ENCODE measurements around the gene IFT25. TPM values are rescaled to one million over a fixed set of nuclear protein-coding genes. Genes with fewer than 3 reads are reported as not detected.

Gene IFT25
- total RNA-seq, 1 experiment from 2014 or later: 61.5 TPM

- no peak overlapping the region for H3K4me3 ChIP-seq
- no peak overlapping the region for H3K27ac ChIP-seq
- H3K4me1 ChIP-seq (replicated peaks): peaks cover 14% of the 10 kb centered on the region
- H3K27me3 ChIP-seq (replicated peaks): no peaks in the 10 kb centered on the region
- H3K9me3 ChIP-seq (replicated peaks): no peaks in the 10 kb centered on the region
- no peak for DNase-seq (ENCODE audit: low read depth in 1 of 2, low spot score in 2 of 2)
- peaks cover 58% of the 10 kb centered on the region for H3K36me3 ChIP-seq
Observed at GRCh38 chr1:53948291-53948690, 2.8 kb upstream of the IFT25 start.

GRCh38 chr1:53947172-53947907, 1.8 kb upstream of the IFT25 start:
- H3K4me3 ChIP-seq: peak overlapping the region; percentile 86
- peaks cover 51% of the 10 kb centered on the region for H3K36me3 ChIP-seq
- H3K9me3 ChIP-seq (replicated peaks): no peaks in the 10 kb centered on the region
- H3K4me1 ChIP-seq (replicated peaks): peaks cover 14% of the 10 kb centered on the region
- H3K27ac ChIP-seq: no peak overlapping the region
- no peaks in the 10 kb centered on the region for H3K27me3 ChIP-seq (replicated peaks)
- no peak for DNase-seq (ENCODE audit: low read depth in 1 of 2, low spot score in 2 of 2)

GRCh38 chr1:53946252-53947171, 1.0 kb upstream of the IFT25 start, which contains the start of gene LRRC42:
Gene LRRC42, plus strand, starts transcription at chr1:53946350. Its CDS starts 5,650 bp downstream, at chr1:53952000.
- no peak for DNase-seq (ENCODE audit: low read depth in 1 of 2, low spot score in 2 of 2)
- Histone ChIP-seq H3K27ac (peak within 1 kb of the TSS; percentile 68), H3K9me3 (replicated peaks) (no peaks in the 10 kb centered on the region), H3K4me3 (peak within 1 kb of the TSS; percentile 86), H3K36me3 (peaks cover 42% of the 10 kb centered on the region), H3K4me1 (replicated peaks) (peaks cover 14% of the 10 kb centered on the region), H3K27me3 (replicated peaks) (no peaks in the 10 kb centered on the region)

DNA sequence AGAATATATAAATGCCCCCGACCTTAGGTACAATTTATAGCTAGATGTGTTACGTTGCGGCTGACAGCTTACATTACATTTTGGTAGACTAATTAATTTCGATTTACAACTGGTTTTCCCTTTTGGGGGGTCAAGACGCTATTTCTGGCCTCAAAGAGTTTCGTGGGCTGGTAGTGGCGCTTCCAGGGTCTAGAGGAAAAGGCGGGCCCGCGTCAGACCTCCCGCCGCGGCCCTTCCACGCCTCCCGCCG, 391 bp downstream of the IFT25 start:
- Histone ChIP-seq H3K4me1 (replicated peaks) (peaks cover 14% of the 10 kb centered on the region), H3K4me3 (peak overlapping the region; percentile 86), H3K27me3 (replicated peaks) (no peaks in the 10 kb centered on the region), H3K36me3 (peaks cover 36% of the 10 kb centered on the region), H3K9me3 (replicated peaks) (no peaks in the 10 kb centered on the region), H3K27ac (peak overlapping the region; percentile 62)
- DNase-seq (ENCODE audit: low read depth in 1 of 2, low spot score in 2 of 2): no peak

GRCh38 chr1:53944469-53945182, 873 bp downstream of the IFT25 start:
- H3K9me3 ChIP-seq (replicated peaks): no peaks in the 10 kb centered on the region
- DNase-seq (ENCODE audit: low read depth in 1 of 2, low spot score in 2 of 2): no peak
- H3K4me1 ChIP-seq (replicated peaks): peaks cover 14% of the 10 kb centered on the region
- peak overlapping the region; percentile 62 for H3K27ac ChIP-seq
- peaks cover 35% of the 10 kb centered on the region for H3K36me3 ChIP-seq
- H3K27me3 ChIP-seq (replicated peaks): no peaks in the 10 kb centered on the region
- peak overlapping the region; percentile 86 for H3K4me3 ChIP-seq

- Histone ChIP-seq H3K9me3 (replicated peaks) (no peaks in the 10 kb centered on the region), H3K4me3 (no peak overlapping the region), H3K4me1 (replicated peaks) (peaks cover 15% of the 10 kb centered on the region), H3K36me3 (peaks cover 30% of the 10 kb centered on the region), H3K27ac (no peak overlapping the region), H3K27me3 (replicated peaks) (no peaks in the 10 kb centered on the region)
- no peak for DNase-seq (ENCODE audit: low read depth in 1 of 2, low spot score in 2 of 2)
Observed at GRCh38 chr1:53943490-53944043, 1.9 kb downstream of the IFT25 start.

- peaks cover 20% of the 10 kb centered on the region for H3K4me1 ChIP-seq (replicated peaks)
- no peak for DNase-seq (ENCODE audit: low read depth in 1 of 2, low spot score in 2 of 2)
- no peaks in the 10 kb centered on the region for H3K27me3 ChIP-seq (replicated peaks)
- H3K36me3 ChIP-seq: peaks cover 25% of the 10 kb centered on the region
- no peak overlapping the region for H3K4me3 ChIP-seq
- H3K27ac ChIP-seq: no peak overlapping the region
- H3K9me3 ChIP-seq (replicated peaks): no peaks in the 10 kb centered on the region
Observed at GRCh38 chr1:53943090-53943489, 2.4 kb downstream of the IFT25 start.

DNA sequence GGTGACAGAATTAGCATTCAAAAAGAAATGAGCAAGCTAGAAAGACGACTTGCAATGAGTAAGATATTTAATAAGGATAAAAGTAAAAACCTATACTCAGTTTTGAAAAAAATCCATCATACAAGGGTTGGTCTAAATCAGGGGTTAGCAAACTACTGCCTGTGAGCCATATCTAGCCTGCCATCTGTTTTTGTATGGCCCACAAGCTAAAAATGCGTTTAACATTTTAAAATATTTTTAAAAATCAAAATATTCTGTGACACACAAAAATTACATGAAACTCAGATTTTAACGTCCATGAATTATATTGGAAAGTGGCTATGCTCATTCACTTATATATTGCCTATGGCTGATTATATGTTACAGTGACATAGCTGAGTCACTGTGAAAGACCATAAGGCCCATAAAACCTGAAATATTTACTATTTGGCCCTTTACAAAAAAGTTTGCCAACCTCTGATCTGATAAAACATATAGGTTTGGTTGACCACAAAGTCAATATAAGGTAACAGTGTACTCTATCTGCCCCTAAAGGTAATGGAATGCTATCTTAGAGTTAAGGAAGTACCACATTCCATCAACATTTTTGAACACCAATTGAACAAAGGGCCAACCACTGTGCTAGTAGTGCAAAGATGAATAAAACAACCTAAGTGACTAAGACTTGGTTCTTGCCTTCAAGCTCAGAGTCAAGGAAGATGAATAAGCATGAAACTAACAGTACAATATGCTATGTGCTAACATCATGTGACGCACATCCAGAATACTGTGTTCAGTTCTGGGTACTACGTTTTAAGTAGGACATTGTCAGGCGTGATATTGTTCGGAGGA, 3.2 kb downstream of the IFT25 start:
- H3K36me3 ChIP-seq: peaks cover 27% of the 10 kb centered on the region
- H3K27me3 ChIP-seq (replicated peaks): no peaks in the 10 kb centered on the region
- peaks cover 19% of the 10 kb centered on the region for H3K4me1 ChIP-seq (replicated peaks)
- no peak overlapping the region for H3K27ac ChIP-seq
- H3K9me3 ChIP-seq (replicated peaks): no peaks in the 10 kb centered on the region
- H3K4me3 ChIP-seq: no peak overlapping the region
- DNase-seq (ENCODE audit: low read depth in 1 of 2, low spot score in 2 of 2): no peak

DNA sequence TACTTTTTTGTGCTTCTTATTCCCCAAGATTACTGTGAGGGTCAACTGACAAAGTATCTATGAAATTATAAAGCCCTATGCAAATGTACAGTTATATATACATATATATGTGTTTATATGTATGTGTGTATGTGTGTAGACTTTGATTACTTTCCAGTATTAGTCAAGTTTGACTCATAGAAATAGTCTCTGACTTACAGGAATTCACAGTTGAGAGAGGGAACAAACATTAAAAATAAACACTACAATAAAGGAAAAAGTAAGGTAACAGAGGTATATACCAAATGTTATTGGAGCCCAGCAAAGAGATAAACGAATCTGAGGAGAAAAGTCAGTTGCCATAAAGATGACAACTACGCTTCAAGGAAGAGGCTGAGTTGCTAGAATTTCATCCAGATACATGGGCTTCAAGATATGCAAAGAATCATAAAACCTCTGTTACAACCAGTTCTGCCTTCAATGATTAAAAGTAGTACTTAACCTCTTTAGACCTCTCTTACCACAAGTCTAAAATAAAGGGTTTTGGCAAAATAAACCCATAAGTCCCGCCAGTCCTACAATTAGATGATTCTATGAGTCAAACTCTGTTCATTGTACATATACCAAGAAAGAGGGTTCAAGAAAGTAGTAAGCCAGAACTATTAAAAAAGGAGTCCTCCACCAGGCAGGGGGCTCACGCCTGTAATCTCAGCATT, 7.2 kb downstream of the IFT25 start:
- Histone ChIP-seq H3K27me3 (replicated peaks) (no peaks in the 10 kb centered on the region), H3K27ac (no peak overlapping the region), H3K36me3 (peaks cover 49% of the 10 kb centered on the region), H3K4me1 (replicated peaks) (peaks cover 7% of the 10 kb centered on the region), H3K9me3 (replicated peaks) (peaks cover 17% of the 10 kb centered on the region), H3K4me3 (no peak overlapping the region)
- DNase-seq (ENCODE audit: low read depth in 1 of 2, low spot score in 2 of 2): no peak

GRCh38 chr1:53936430-53936829, 9.1 kb downstream of the IFT25 start:
- Histone ChIP-seq H3K27me3 (replicated peaks) (no peaks in the 10 kb centered on the region), H3K9me3 (replicated peaks) (peaks cover 19% of the 10 kb centered on the region), H3K4me3 (no peak overlapping the region)

DNA sequence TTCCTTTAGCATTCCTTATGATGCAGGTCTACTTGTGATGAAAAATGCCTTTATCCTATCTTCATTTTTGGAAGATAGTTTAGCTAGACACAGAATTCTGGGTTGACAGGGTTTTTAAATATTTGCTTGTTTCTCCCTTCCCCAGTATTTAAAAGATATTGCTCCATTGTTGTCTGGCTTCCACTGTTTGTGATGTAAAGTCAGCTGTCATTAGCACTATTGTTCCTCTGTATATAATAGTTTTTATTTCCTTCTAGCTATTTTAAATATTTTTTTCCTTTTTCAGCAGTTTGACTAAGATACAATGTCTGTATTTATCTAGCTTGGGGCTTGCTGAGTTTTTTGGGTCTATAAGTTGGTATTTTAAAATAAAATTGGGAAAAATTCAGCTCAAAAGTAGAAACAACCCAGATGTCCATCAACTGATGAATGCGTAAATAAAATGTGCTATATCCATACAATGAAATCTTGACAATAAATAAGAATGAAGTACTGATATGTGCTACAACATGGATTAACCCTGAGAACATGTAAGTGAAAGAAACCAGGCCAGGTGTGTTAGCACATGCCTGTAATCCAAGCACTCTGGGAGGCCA, 11.2 kb downstream of the IFT25 start:
- H3K27ac ChIP-seq: no peak overlapping the region
- H3K36me3 ChIP-seq: peaks cover 70% of the 10 kb centered on the region
- DNase-seq (ENCODE audit: low read depth in 1 of 2, low spot score in 2 of 2): no peak

More at GRCh38 chr1:53936430-53936829, 9.1 kb downstream of the IFT25 start:
- Histone ChIP-seq H3K4me1 (replicated peaks) (peaks cover 7% of the 10 kb centered on the region), H3K36me3 (peaks cover 61% of the 10 kb centered on the region), H3K27ac (no peak overlapping the region)
- no peak for DNase-seq (ENCODE audit: low read depth in 1 of 2, low spot score in 2 of 2)

GRCh38 chr1:53931523-53931922, 14.0 kb downstream of the IFT25 start:
- peaks cover 19% of the 10 kb centered on the region for H3K9me3 ChIP-seq (replicated peaks)

More for the DNA sequence above, 11.2 kb downstream of the IFT25 start:
- Histone ChIP-seq H3K4me3 (no peak overlapping the region), H3K9me3 (replicated peaks) (peaks cover 19% of the 10 kb centered on the region), H3K27me3 (replicated peaks) (no peaks in the 10 kb centered on the region), H3K4me1 (replicated peaks) (peaks cover 7% of the 10 kb centered on the region)

More at GRCh38 chr1:53931523-53931922, 14.0 kb downstream of the IFT25 start:
- Histone ChIP-seq H3K36me3 (peaks cover 82% of the 10 kb centered on the region), H3K27me3 (replicated peaks) (no peaks in the 10 kb centered on the region), H3K4me3 (no peak overlapping the region), H3K4me1 (replicated peaks) (no peaks in the 10 kb centered on the region), H3K27ac (no peak overlapping the region)
- DNase-seq (ENCODE audit: low read depth in 1 of 2, low spot score in 2 of 2): no peak

Data from SJSA1 (cell line).